GM13977 (cell line): Measurements from ENCODE around the gene MTERF4.

Source experiments
- DNase-seq: peaks from one replicate; pipeline ENCODE4 v3.0.0; 2012; ENCODE audit warnings: low spot score
- in situ Hi-C: fragments of 300-500 bp; cut with MboI; formaldehyde crosslinking; loops from one replicate; pipeline ENCODE4 v1.12.0; 2022; ENCODE audit warnings: low sequenced_read_pairs, low pct_unique_long_range_greater_than_20kb, mixed read lengths, inconsistent platforms; ENCODE audit not compliant: unreplicated experiment
- TF ChIP-seq, protein P1 (sequence below): IDR thresholded peaks from 2 replicates; pipeline ENCODE4 v1.5.1; 2012; ENCODE audit warnings: mild to moderate bottlenecking, control low read depth; ENCODE audit not compliant: insufficient read depth; ENCODE audit errors: extremely low read depth, missing control alignments

MTERF4 gene

DNA sequence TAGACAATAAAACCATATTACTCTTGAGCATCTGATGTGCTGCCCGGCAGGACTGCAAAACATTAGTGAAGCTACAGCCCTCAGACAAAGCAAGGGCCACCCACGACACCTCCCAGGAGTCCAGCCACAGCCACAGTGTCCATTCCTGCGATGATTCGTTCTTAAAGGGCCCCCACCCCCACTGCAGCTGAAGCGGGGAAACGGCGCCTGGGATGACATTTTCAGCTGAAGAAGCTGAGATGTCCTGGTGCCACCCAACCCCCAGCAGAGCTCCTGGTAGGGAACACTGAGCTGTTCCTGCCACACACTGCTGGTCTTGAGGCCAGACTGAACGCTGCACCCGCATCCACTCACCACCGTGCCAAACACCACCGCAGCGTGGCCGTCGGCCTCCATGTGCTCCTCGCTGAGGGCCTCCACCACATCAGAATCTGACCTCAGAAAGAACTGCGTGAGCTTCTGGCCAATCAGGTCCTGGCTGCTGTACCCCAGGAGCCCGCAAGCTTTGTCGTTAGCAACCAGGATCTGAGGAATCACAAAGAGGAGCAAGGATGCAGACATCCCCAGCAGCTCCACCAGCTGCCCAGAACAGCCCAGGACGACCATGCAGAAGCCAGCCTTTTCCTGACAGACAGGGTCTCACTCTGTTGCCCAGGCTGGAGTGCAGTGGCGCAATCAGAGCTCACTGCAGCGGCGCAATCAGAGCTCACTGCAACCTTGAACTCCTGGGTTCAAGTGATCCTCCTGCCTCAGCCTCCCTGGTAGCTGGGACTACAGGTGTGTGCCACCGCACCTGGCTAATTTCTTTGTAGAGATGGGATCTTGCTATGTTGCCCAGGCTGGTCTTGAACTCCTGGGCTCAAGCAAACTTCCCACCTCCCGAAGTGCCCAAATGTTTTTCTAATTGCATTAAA is 37.7 kb upstream of the MTERF4 start:
- TF ChIP-seq, protein P1, sequence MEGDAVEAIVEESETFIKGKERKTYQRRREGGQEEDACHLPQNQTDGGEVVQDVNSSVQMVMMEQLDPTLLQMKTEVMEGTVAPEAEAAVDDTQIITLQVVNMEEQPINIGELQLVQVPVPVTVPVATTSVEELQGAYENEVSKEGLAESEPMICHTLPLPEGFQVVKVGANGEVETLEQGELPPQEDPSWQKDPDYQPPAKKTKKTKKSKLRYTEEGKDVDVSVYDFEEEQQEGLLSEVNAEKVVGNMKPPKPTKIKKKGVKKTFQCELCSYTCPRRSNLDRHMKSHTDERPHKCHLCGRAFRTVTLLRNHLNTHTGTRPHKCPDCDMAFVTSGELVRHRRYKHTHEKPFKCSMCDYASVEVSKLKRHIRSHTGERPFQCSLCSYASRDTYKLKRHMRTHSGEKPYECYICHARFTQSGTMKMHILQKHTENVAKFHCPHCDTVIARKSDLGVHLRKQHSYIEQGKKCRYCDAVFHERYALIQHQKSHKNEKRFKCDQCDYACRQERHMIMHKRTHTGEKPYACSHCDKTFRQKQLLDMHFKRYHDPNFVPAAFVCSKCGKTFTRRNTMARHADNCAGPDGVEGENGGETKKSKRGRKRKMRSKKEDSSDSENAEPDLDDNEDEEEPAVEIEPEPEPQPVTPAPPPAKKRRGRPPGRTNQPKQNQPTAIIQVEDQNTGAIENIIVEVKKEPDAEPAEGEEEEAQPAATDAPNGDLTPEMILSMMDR: no peak
- in situ Hi-C loops: no loop called here
- no peak for DNase-seq

DNA sequence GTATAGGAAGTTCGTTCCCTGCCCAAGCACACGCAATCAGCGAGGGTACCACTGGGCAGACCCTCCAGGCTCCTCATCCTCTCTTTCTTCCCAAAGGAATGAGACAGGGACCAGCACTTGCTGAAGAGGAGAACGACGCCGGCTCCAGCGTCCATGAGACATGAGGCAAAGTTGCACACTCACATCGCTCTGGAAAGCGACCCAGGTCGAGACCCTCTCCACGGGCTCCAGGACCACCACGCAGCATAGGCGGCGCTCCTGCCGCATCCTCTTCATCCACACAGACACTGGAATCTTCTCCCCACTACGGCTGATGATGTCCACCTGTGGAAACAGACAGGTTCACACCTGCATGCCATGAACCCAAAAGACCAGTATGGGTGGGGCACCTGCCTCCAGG is 36.4 kb upstream of the MTERF4 start:
- TF ChIP-seq, protein P1: no peak
- no peak for DNase-seq
- in situ Hi-C loops: no loop called here

DNA sequence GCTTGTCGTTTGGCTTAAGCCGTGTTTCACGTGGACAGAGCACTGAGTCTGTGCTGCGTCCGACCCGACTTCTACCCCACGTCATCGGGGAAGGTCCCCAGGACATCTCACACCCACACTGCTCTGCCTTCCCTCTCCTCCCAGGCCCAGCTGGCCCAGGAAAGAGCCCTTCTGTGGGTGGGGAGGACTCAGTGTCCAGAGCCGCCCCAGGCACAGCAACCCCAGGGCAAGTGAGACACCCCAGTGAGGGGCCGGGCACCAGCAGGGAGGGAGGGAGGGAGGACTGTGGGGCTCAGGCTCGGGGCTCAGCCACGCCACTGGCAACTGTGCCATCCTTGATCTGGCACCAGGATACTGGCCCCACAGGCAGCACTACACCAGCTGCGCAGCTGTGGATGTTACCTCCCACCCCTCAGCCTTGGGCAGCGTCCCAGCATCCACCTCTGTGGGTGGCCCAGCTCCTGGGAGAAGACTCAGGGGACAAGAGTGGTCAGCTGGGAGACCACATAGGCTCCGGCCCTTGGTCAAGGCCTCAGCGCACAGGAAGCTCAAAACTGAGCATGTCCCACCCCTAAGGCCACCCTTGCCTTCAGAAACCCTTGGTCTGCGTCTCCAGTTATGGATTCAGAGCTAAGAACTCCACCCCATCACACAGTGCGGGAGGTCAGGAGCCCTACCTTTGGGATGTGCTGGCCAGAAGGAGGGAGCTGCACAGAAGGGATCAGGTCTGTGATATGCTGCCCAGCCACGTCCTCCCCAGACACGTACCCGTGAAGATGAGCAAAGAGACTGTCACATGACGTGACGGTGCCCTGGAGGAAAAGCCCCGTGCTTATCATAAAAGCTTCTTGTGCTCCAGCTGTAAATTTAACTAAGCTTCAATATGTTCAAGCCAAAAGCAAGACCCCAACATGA is 35.4 kb upstream of the MTERF4 start:
- TF ChIP-seq, protein P1: no peak
- DNase-seq: no peak
- in situ Hi-C loops: no loop called here

DNA sequence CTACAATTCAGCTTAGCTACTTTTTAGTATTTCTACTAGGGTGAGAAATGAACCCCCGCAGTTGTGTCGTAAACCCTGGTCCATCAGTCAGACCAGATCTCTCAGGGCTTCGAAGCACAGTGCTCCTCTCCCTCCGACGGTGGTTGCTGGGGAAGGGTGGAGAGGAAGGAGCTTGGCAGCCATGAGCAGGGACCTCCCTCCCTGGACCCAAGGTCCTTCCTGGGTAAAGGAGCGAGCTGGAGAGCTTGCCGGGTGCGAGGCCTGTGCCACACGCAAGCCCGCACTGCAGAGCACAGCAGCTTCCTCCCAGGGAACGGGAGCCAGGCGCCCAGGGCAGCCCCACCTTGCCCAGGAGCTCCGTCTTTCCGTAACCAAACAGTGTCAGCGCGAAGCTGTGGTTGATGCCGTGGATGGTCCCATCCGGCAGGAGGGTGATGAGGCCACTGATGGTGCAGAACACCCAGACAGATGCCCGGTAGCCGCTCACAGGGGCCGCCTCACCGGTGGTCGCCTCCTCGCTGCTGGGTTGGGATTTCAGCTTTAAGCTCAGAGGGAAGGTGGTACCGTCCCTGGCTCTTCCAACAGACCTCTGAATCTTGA is 34.7 kb upstream of the MTERF4 start:
- no peak for DNase-seq
- in situ Hi-C loops: no loop called here
- TF ChIP-seq, protein P1: no peak

DNA sequence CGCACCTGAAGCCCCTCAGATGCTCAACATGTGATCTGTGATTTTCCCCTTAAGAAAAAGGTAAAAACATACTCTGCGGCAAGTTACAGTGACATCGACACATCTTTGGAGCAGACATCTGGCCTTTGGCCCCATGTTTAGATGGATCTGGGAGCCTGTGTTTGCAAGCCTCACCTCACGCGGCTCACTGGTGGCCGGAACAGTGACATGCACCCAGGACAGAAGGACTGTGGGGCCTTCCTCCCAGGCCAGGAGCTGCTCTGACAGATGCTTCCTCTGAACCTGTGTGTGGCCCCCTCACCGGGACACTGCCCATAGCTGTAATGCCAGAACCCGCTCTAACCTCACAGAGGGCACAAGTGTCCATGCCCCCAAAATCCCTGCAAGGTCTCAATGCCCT is 34.1 kb upstream of the MTERF4 start:
- TF ChIP-seq, protein P1: no peak
- no peak for DNase-seq
- in situ Hi-C loops: no loop called here

DNA sequence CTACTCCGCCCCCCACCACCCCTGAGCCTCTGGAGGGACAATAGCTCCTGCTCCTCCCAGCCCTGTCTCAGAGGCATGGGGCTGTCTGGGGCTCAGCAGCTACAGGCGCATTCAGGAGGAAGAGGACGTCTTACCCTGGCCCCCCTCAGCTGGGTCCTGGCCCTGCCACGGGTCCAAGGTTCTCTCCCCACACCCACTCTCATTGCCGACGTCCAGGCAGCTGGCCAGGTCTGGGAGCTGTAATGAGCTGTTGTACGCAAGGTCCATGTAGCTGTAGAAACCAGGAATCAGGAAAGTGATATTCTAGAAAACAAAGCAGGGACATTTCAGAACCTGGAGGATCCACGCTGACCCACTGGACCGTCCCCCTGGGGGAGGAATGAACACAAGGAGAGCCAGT is 33.6 kb upstream of the MTERF4 start:
- TF ChIP-seq, protein P1: no peak
- DNase-seq: no peak
- in situ Hi-C loops: no loop called here
